ENCODE data around the gene LRP1B. TPM values are rescaled to one million over a fixed set of nuclear protein-coding genes. Genes with fewer than 3 reads are reported as not detected.
A peak's percentile ranks its signal among the peaks of the same experiment; 100 is the strongest.

LRP1B gene
- total RNA-seq, 3 donors from 2014 or later: 2.3 to 29.8 (median 21.8) TPM

GRCh38 chr2:142010477-142011270 is 120.1 kb downstream of the LRP1B start:
- H3K4me3 ChIP-seq: no peak overlapping the region
- no peaks in the 10 kb centered on the region for H3K36me3 ChIP-seq
- intact Hi-C loops (cut with DNase I; ENCODE audit: low total_unique reads): no loop called here
- no peak for DNase-seq (ENCODE audit: low spot score in 2 of 2)
- TF ChIP-seq CTCF (IDR thresholded peaks at IDR 0.05) (no peak), POLR2AphosphoS5 (IDR thresholded peaks at IDR 0.05) (no peak), POLR2A (IDR thresholded peaks at IDR 0.05) (no peak)
- H3K27ac ChIP-seq: no peak overlapping the region
- H3K27me3 ChIP-seq: no peaks in the 10 kb centered on the region
- no peaks in the 10 kb centered on the region for H3K4me1 ChIP-seq
- no peaks in the 10 kb centered on the region for H3K9me3 ChIP-seq

DNA sequence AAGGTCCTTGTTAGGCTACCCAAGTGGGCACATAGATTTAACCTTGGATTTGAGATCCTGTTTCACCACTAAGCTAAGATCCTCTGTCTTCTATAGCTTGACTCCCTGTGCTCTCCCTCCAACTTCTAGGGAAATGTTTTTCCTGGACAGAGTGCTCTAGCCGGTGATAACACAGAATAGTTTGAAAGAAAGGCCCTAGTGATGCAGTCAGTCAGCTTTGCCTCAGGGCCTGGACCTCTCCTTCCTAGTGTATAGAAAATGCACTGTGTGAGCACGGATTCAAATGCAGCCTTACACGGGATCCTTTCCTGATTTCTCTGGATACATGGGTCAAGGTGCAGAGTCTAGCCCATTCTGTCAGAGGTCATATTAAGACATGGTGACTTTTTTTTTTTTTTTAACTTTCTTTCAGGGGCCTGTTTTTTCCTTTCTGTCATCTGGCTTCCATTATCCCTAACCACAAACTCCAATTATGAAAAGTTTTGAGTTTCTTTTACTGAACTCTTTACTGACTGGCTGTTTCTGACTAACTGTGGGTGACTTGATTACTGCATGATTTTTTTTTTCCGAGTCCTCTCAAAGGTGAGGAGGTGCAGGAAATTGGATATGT is 122.6 kb downstream of the LRP1B start:
- Histone ChIP-seq H3K27ac (no peak overlapping the region), H3K9me3 (no peaks in the 10 kb centered on the region), H3K36me3 (no peaks in the 10 kb centered on the region), H3K4me3 (no peak overlapping the region), H3K4me1 (no peaks in the 10 kb centered on the region), H3K27me3 (no peaks in the 10 kb centered on the region)
- TF ChIP-seq POLR2AphosphoS5 (IDR thresholded peaks at IDR 0.05) (no peak), CTCF (IDR thresholded peaks at IDR 0.05) (no peak), POLR2A (IDR thresholded peaks at IDR 0.05) (no peak)
- no peak for DNase-seq (ENCODE audit: low spot score in 2 of 2)
- intact Hi-C loops (cut with DNase I; ENCODE audit: low total_unique reads): no loop called here

GRCh38 chr2:141994066-141994465 is 136.8 kb downstream of the LRP1B start:
- Histone ChIP-seq H3K27ac (peak overlapping the region in 1 of 2 donors; percentile 40), H3K4me1 (no peaks in the 10 kb centered on the region), H3K36me3 (no peaks in the 10 kb centered on the region), H3K9me3 (no peaks in the 10 kb centered on the region), H3K4me3 (no peak overlapping the region), H3K27me3 (no peaks in the 10 kb centered on the region)
- DNase-seq (ENCODE audit: low spot score in 2 of 2): no peak
- no peak for TF ChIP-seq POLR2AphosphoS5 (IDR thresholded peaks at IDR 0.05)
- TF ChIP-seq CTCF (IDR thresholded peaks at IDR 0.05): no peak
- TF ChIP-seq POLR2A (IDR thresholded peaks at IDR 0.05): no peak
- intact Hi-C loops (cut with DNase I; ENCODE audit: low total_unique reads): no loop called here

- intact Hi-C loops (cut with DNase I; ENCODE audit: low total_unique reads): no loop called here
- no peak overlapping the region for H3K27ac ChIP-seq
- no peak overlapping the region for H3K4me3 ChIP-seq
- no peaks in the 10 kb centered on the region for H3K36me3 ChIP-seq
- DNase-seq (ENCODE audit: low spot score in 2 of 2): no peak
- H3K27me3 ChIP-seq: no peaks in the 10 kb centered on the region
- H3K4me1 ChIP-seq: no peaks in the 10 kb centered on the region
- TF ChIP-seq POLR2A (IDR thresholded peaks at IDR 0.05) (no peak), CTCF (IDR thresholded peaks at IDR 0.05) (no peak), POLR2AphosphoS5 (IDR thresholded peaks at IDR 0.05) (no peak)
- no peaks in the 10 kb centered on the region for H3K9me3 ChIP-seq
Measured at GRCh38 chr2:141992695-141993094, 138.1 kb downstream of the LRP1B start.

DNA sequence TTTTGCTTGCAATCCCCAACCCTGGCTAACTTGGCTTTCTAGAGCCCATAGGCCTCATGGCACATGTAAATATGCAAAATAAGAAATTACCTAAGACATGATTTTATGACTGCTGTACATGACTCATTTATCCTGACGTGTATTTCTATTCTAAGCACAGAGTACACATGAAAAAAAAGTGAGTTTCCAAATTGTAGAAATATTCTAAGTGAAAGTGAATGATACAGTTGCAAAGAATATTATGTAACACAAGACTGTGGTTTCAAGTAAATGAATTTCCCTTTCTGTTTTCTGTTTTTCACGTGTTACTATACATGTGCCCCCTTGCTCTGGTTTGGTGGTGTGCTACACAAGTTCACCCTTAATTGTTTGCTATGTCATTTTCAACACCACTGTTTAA is 162.4 kb downstream of the LRP1B start:
- H3K9me3 ChIP-seq: no peaks in the 10 kb centered on the region
- H3K27ac ChIP-seq: no peak overlapping the region
- no peak for DNase-seq (ENCODE audit: low spot score in 2 of 2)
- no peaks in the 10 kb centered on the region for H3K27me3 ChIP-seq
- intact Hi-C loops (cut with DNase I; ENCODE audit: low total_unique reads): no loop called here
- no peak for TF ChIP-seq CTCF (IDR thresholded peaks at IDR 0.05)
- TF ChIP-seq POLR2A (IDR thresholded peaks at IDR 0.05): no peak
- no peak for TF ChIP-seq POLR2AphosphoS5 (IDR thresholded peaks at IDR 0.05)
- no peaks in the 10 kb centered on the region for H3K36me3 ChIP-seq
- H3K4me3 ChIP-seq: no peak overlapping the region
- H3K4me1 ChIP-seq: no peaks in the 10 kb centered on the region

All from breast epithelium (tissue), 4 donors.